ENCODE results near the gene ARHGEF16.

ARHGEF16 gene

GRCh38 chr1:3432306-3432705 lies 22.2 kb upstream of the ARHGEF16 start:
- no peak overlapping the region for H3K4me3 ChIP-seq
- no peaks in the 10 kb centered on the region for H3K9me3 ChIP-seq
- H3K27me3 ChIP-seq = no peaks in the 10 kb centered on the region
- H3K4me1 ChIP-seq = no peaks in the 10 kb centered on the region
- TF ChIP-seq CTCF (IDR thresholded peaks at IDR 0.05) = no peak
- no peak for DNase-seq
- peaks cover 64 to 86% (median 66%) of the 10 kb centered on the region in 3 donors for H3K36me3 ChIP-seq
- intact Hi-C loops (cut with DNase I; ENCODE audit: low total_unique reads) = no loop called here
- no peak overlapping the region for H3K27ac ChIP-seq

GRCh38 chr1:3433076-3433475 lies 21.4 kb upstream of the ARHGEF16 start:
- Histone ChIP-seq H3K4me1 (no peaks in the 10 kb centered on the region), H3K9me3 (no peaks in the 10 kb centered on the region), H3K36me3 (peaks cover 58 to 79% (median 62%) of the 10 kb centered on the region in 3 donors), H3K4me3 (no peak overlapping the region), H3K27me3 (no peaks in the 10 kb centered on the region), H3K27ac (no peak overlapping the region)
- intact Hi-C loops (cut with DNase I; ENCODE audit: low total_unique reads) = no loop called here
- TF ChIP-seq CTCF (IDR thresholded peaks at IDR 0.05) = no peak
- DNase-seq = no peak

- DNase-seq = no peak
- TF ChIP-seq CTCF (IDR thresholded peaks at IDR 0.05) = no peak
- H3K4me1 ChIP-seq = no peaks in the 10 kb centered on the region
- intact Hi-C loops (cut with DNase I; ENCODE audit: low total_unique reads) = no loop called here
- H3K27me3 ChIP-seq = no peaks in the 10 kb centered on the region
- H3K9me3 ChIP-seq = no peaks in the 10 kb centered on the region
- no peak overlapping the region for H3K27ac ChIP-seq
- H3K36me3 ChIP-seq = peaks cover 56 to 72% (median 62%) of the 10 kb centered on the region in 3 donors
- H3K4me3 ChIP-seq = no peak overlapping the region
These were observed 20.7 kb upstream of the ARHGEF16 start for GRCh38 chr1:3433596-3434320.

- no peak for DNase-seq
- no peaks in the 10 kb centered on the region for H3K27me3 ChIP-seq
- peaks cover 54 to 64% (median 57%) of the 10 kb centered on the region in 3 donors for H3K36me3 ChIP-seq
- no peak for TF ChIP-seq CTCF (IDR thresholded peaks at IDR 0.05)
- no peaks in the 10 kb centered on the region for H3K4me1 ChIP-seq
- no peaks in the 10 kb centered on the region for H3K9me3 ChIP-seq
- H3K4me3 ChIP-seq = no peak overlapping the region
- intact Hi-C loops (cut with DNase I; ENCODE audit: low total_unique reads) = no loop called here
- no peak overlapping the region for H3K27ac ChIP-seq
These were observed 19.9 kb upstream of the ARHGEF16 start for GRCh38 chr1:3434406-3435110.

GRCh38 chr1:3435666-3436065 lies 18.8 kb upstream of the ARHGEF16 start:
- no peak for TF ChIP-seq CTCF (IDR thresholded peaks at IDR 0.05)
- Histone ChIP-seq H3K27me3 (no peaks in the 10 kb centered on the region), H3K4me1 (no peaks in the 10 kb centered on the region), H3K36me3 (peaks cover 44 to 53% (median 50%) of the 10 kb centered on the region in 3 donors), H3K4me3 (no peak overlapping the region), H3K27ac (no peak overlapping the region), H3K9me3 (no peaks in the 10 kb centered on the region)
- DNase-seq = no peak
- intact Hi-C loops (cut with DNase I; ENCODE audit: low total_unique reads) = no loop called here

All from tibial artery (tissue), 4 donors.